Measurements from ENCODE around the gene FOXK1.
"Not testable (repeated sequence)": the region's sequence is repeated elsewhere in the genome, so short reads cannot be mapped to it uniquely, and the experiment has no call there.

DNA sequence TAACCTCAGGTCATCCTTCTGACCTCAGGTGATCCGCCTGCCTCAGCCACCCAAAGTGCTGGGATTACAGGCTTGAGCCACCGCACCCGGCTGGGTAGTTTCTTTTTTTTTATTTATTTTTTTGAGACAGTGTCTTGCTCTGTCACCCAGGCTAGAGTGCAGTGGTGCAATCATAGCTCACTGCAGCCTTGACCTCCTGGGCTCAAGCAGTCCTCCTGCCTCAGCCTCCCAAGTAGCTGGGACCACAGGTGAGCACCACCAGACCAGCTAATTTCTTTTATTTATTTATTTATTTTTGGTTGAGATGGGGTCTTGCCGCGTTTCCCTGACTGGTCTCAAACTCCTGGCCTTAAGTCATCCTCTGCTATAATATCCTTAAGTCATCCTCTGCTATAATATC, 10.5 kb downstream of the FOXK1 start:
- TF ChIP-seq TBL1XR1 (IDR thresholded peaks at IDR 0.05; ENCODE audit: low read length in 2 of 2); POLR2A (conservative IDR thresholded peaks at IDR 0.05); CC2D1A (IDR thresholded peaks at IDR 0.05); KLF10 (CRISPR knock-in tag; IDR thresholded peaks at IDR 0.05); RNF2 (IDR thresholded peaks at IDR 0.05): not testable (repeated sequence)
- TF ChIP-seq, protein P1, sequence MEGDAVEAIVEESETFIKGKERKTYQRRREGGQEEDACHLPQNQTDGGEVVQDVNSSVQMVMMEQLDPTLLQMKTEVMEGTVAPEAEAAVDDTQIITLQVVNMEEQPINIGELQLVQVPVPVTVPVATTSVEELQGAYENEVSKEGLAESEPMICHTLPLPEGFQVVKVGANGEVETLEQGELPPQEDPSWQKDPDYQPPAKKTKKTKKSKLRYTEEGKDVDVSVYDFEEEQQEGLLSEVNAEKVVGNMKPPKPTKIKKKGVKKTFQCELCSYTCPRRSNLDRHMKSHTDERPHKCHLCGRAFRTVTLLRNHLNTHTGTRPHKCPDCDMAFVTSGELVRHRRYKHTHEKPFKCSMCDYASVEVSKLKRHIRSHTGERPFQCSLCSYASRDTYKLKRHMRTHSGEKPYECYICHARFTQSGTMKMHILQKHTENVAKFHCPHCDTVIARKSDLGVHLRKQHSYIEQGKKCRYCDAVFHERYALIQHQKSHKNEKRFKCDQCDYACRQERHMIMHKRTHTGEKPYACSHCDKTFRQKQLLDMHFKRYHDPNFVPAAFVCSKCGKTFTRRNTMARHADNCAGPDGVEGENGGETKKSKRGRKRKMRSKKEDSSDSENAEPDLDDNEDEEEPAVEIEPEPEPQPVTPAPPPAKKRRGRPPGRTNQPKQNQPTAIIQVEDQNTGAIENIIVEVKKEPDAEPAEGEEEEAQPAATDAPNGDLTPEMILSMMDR (IDR thresholded peaks at IDR 0.05 in 2 of 3, conservative IDR thresholded peaks at IDR 0.05 in 1 of 3; ENCODE audit: insufficient read depth in 2 of 3, low read depth in 1 of 3, low read length in 3 of 3): not testable (repeated sequence)

All from K562 (cell line).